SU-DHL-6 (cell line): Measurements from ENCODE around the gene ARVCF.

ENCODE experiments used
- CTCF ChIP-seq: fragments of 200-600 bp; sonication (generic); IDR thresholded peaks from one replicate; pipeline ENCODE4 v1.5.1; 2017; ENCODE audit warnings: antibody characterized with exemption, mild to moderate bottlenecking, low read length, moderate library complexity; ENCODE audit not compliant: insufficient read depth, poor library complexity, severe bottlenecking
- EZH2phosphoT487 ChIP-seq: fragments of 200-600 bp; sonication (generic), shearing (Covaris generic); conservative IDR thresholded peaks from 2 replicates; pipeline ENCODE4 v1.6.1; 2018; ENCODE audit warnings: mild to moderate bottlenecking, antibody characterized with exemption, low read length, moderate library complexity, mixed read lengths

- TF ChIP-seq CTCF (no peak), EZH2phosphoT487 (no peak)
These were observed 16.2 kb downstream of the ARVCF start for GRCh38 chr22:20000246-20001081.
